WTC11 (cell line): Measurements from ENCODE around the gene STK38L. TPM values are rescaled to one million over a fixed set of nuclear protein-coding genes. Genes with fewer than 3 reads are reported as not detected.

Experiments used
- ATAC-seq: fragments of 200-7000 bp; cut with Tn5 transposase; 2 replicates; pipeline ENCODE4 v1.10.0; 2021; ENCODE audit warnings: mild to moderate bottlenecking, moderate library complexity
- CTCF ChIA-PET: fragments of 300-600 bp; sonication (Branson Sonifier 250); formaldehyde crosslinking; loops from one replicate; lab custom pipeline; 2021; ENCODE audit warnings: antibody characterized with exemption; lab: Charles Lee
- POLR2A ChIA-PET: fragments of 350-600 bp; sonication (Branson Sonifier 250); formaldehyde crosslinking; loops from one replicate; lab custom pipeline; 2021; ENCODE audit warnings: antibody characterized with exemption; lab: Charles Lee
- DNase-seq: peaks from one replicate; pipeline ENCODE4 v3.0.0; 2021; ENCODE audit warnings: low spot score
- H3K27ac Mint-ChIP-seq: 2 replicates; pipeline ENCODE4 v1.8.0; 2021; ENCODE audit warnings: mixed read lengths
- H3K27me3 Mint-ChIP-seq: 2 replicates; pipeline ENCODE4 v1.8.0; 2021; ENCODE audit warnings: low read depth, mild to moderate bottlenecking, moderate library complexity, mixed read lengths
- H3K36me3 Mint-ChIP-seq: 2 replicates; pipeline ENCODE4 v1.8.0; 2021; ENCODE audit warnings: mixed read lengths
- H3K4me1 Mint-ChIP-seq: 2 replicates; pipeline ENCODE4 v1.8.0; 2022; ENCODE audit warnings: mixed read lengths
- H3K4me3 Mint-ChIP-seq: 2 replicates; pipeline ENCODE4 v1.8.0; 2021; ENCODE audit warnings: mild to moderate bottlenecking, moderate library complexity, mixed read lengths
- H3K9me3 Mint-ChIP-seq: 2 replicates; pipeline ENCODE4 v1.8.0; 2021; ENCODE audit warnings: mixed read lengths
- ATF2 ChIP-seq: sonication (generic); formaldehyde crosslinking; IDR thresholded peaks from 2 replicates; pipeline ENCODE4 v1.8.1; 2022; ENCODE audit warnings: low read depth, missing genetic modification reagents, borderline replicate concordance
- CREM ChIP-seq: sonication (generic); formaldehyde crosslinking; IDR thresholded peaks from 2 replicates; pipeline ENCODE4 v1.8.1; 2022; ENCODE audit warnings: mild to moderate bottlenecking, missing genetic modification reagents, moderate library complexity
- GRHL2 ChIP-seq: fragments of 250-450 bp; sonication (Bioruptor Pico); IDR thresholded peaks from 2 replicates; pipeline ENCODE4 v1.8.0; 2022; ENCODE audit warnings: mild to moderate bottlenecking, moderate library complexity; ENCODE audit not compliant: insufficient replicate concordance, severe bottlenecking
- HMGXB4 ChIP-seq: sonication (generic); formaldehyde crosslinking; IDR thresholded peaks from 2 replicates; pipeline ENCODE4 v1.8.1; 2023; ENCODE audit warnings: mild to moderate bottlenecking, moderate library complexity, missing genetic modification reagents
- MAX ChIP-seq: sonication (generic); formaldehyde crosslinking; IDR thresholded peaks from 2 replicates; pipeline ENCODE4 v1.8.0; 2022; ENCODE audit warnings: mild to moderate bottlenecking, missing genetic modification reagents
- MXD4 ChIP-seq: fragments of 250-450 bp; sonication (Bioruptor Pico); IDR thresholded peaks from 2 replicates; pipeline ENCODE4 v1.8.0; 2021; ENCODE audit warnings: mild to moderate bottlenecking, moderate library complexity, borderline replicate concordance
- NFE2L1 ChIP-seq: sonication (generic); formaldehyde crosslinking; IDR thresholded peaks from 2 replicates; pipeline ENCODE4 v1.8.1; 2023; ENCODE audit warnings: missing genetic modification reagents
- NFYB ChIP-seq: sonication (generic); formaldehyde crosslinking; conservative IDR thresholded peaks from 2 replicates; pipeline ENCODE4 v1.8.0; 2022; ENCODE audit warnings: low read depth, missing genetic modification reagents
- NR1H2 ChIP-seq: sonication (generic); formaldehyde crosslinking; IDR thresholded peaks from 2 replicates; pipeline ENCODE4 v1.9.0; 2021; ENCODE audit warnings: mild to moderate bottlenecking, moderate library complexity, missing genetic modification reagents
- RORB ChIP-seq: fragments of 250-450 bp; sonication (Bioruptor Pico); IDR thresholded peaks from 2 replicates; pipeline ENCODE4 v1.9.0; 2021; ENCODE audit warnings: mild to moderate bottlenecking
- SMAD4 ChIP-seq: sonication (generic); formaldehyde crosslinking; IDR thresholded peaks from 2 replicates; pipeline ENCODE4 v1.8.0; 2022; ENCODE audit warnings: mild to moderate bottlenecking, missing genetic modification reagents
- TEAD1 ChIP-seq: sonication (generic); formaldehyde crosslinking; IDR thresholded peaks from 2 replicates; pipeline ENCODE4 v1.8.0; 2022; ENCODE audit warnings: mild to moderate bottlenecking, missing genetic modification reagents
- TP53 ChIP-seq: sonication (generic); formaldehyde crosslinking; IDR thresholded peaks from 2 replicates; pipeline ENCODE4 v1.8.1; 2023; ENCODE audit warnings: mild to moderate bottlenecking, missing genetic modification reagents
- ZNF317 ChIP-seq: sonication (generic); formaldehyde crosslinking; IDR thresholded peaks from 2 replicates; pipeline ENCODE4 v1.8.1; 2023; ENCODE audit warnings: low read depth, mild to moderate bottlenecking, moderate library complexity, missing genetic modification reagents, borderline replicate concordance
- ZNF532 ChIP-seq: fragments of 250-450 bp; sonication (Bioruptor Pico); IDR thresholded peaks from 2 replicates; pipeline ENCODE4 v1.9.0; 2021; ENCODE audit warnings: mild to moderate bottlenecking, borderline replicate concordance
- total RNA-seq: library from RNA; stranded (reverse); gene quantifications from 3 replicates; pipeline ENCODE4 v1.2.3, GENCODE V29; 2021
- TF ChIP-seq, protein P1 (sequence below): fragments of 250-450 bp; sonication (Bioruptor Pico); IDR thresholded peaks from 2 replicates; pipeline ENCODE4 v1.9.0; 2021; ENCODE audit warnings: mild to moderate bottlenecking

The STK38L gene
- total RNA-seq, 1 experiment from 2014 or later: 47.2 TPM

- H3K27ac Mint-ChIP-seq: no peak overlapping the region; the same call in 1 of the 2 replicates
- H3K4me3 Mint-ChIP-seq: no peak overlapping the region
- POLR2A ChIA-PET: no interaction called here
- ATAC-seq: no peak
- TF ChIP-seq MAX (CRISPR knock-in tag): no peak
- no peak for TF ChIP-seq RORB
- no peak for TF ChIP-seq ZNF317 (CRISPR knock-in tag)
- TF ChIP-seq SMAD4 (CRISPR knock-in tag): no peak
- no peak for TF ChIP-seq NFE2L1 (CRISPR knock-in tag)
- TF ChIP-seq, all 79 proteins: peak for 0
- CTCF ChIA-PET: interaction anchor here (1.0 kb wide), 1 partner anchor 53 kb away, joined by 5 read pairs; no protein-coding TSS in a partner anchor
- Mint-ChIP-seq H3K9me3 (peaks cover 6% of the 10 kb centered on the region), H3K4me1 (peaks cover 5% of the 10 kb centered on the region; the same call in 1 of the 2 replicates), H3K36me3 (peaks cover 5% of the 10 kb centered on the region), H3K27me3 (no peaks in the 10 kb centered on the region)
- DNase-seq: no peak
These were observed 9.3 kb downstream of the STK38L start for GRCh38 chr12:27253347-27253746.

- CTCF ChIA-PET: interaction anchor here (0.9 to 1.8 kb wide), 2 partner anchors 46 to 50 kb away, joined by 3 to 12 read pairs; no protein-coding TSS in a partner anchor
- ATAC-seq: no peak
- TF ChIP-seq NFYB (no peak), ZNF532 (no peak), GRHL2 (CRISPR knock-in tag) (no peak), CREM (CRISPR knock-in tag) (no peak), TP53 (no peak), HMGXB4 (CRISPR knock-in tag) (no peak), ATF2 (CRISPR knock-in tag) (no peak), TEAD1 (CRISPR knock-in tag) (no peak), NR1H2 (CRISPR knock-in tag) (no peak), NFE2L1 (CRISPR knock-in tag) (no peak), MXD4 (CRISPR knock-in tag) (no peak)
- TF ChIP-seq, protein P1, sequence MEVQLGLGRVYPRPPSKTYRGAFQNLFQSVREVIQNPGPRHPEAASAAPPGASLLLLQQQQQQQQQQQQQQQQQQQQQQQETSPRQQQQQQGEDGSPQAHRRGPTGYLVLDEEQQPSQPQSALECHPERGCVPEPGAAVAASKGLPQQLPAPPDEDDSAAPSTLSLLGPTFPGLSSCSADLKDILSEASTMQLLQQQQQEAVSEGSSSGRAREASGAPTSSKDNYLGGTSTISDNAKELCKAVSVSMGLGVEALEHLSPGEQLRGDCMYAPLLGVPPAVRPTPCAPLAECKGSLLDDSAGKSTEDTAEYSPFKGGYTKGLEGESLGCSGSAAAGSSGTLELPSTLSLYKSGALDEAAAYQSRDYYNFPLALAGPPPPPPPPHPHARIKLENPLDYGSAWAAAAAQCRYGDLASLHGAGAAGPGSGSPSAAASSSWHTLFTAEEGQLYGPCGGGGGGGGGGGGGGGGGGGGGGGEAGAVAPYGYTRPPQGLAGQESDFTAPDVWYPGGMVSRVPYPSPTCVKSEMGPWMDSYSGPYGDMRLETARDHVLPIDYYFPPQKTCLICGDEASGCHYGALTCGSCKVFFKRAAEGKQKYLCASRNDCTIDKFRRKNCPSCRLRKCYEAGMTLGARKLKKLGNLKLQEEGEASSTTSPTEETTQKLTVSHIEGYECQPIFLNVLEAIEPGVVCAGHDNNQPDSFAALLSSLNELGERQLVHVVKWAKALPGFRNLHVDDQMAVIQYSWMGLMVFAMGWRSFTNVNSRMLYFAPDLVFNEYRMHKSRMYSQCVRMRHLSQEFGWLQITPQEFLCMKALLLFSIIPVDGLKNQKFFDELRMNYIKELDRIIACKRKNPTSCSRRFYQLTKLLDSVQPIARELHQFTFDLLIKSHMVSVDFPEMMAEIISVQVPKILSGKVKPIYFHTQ (CRISPR knock-in tag): no peak
- POLR2A ChIA-PET: no interaction called here
- Mint-ChIP-seq H3K4me3 (no peak overlapping the region), H3K36me3 (peaks cover 5% of the 10 kb centered on the region), H3K4me1 (peaks cover 12% of the 10 kb centered on the region), H3K27me3 (no peaks in the 10 kb centered on the region), H3K27ac (no peak overlapping the region), H3K9me3 (peaks cover 6% of the 10 kb centered on the region)
- no peak for DNase-seq
These were observed 11.7 kb downstream of the STK38L start for GRCh38 chr12:27255806-27256205.
